GM21528 (cell line): Measurements from ENCODE around the gene COBL.

ENCODE experiments used
- ATAC-seq: cut with Tn5 transposase; IDR thresholded peaks from one replicate; pipeline ENCODE4 v1.9.1; 2021; ENCODE audit warnings: mild to moderate bottlenecking, moderate library complexity; ENCODE audit not compliant: unreplicated experiment, low FRiP score

Gene COBL

DNA sequence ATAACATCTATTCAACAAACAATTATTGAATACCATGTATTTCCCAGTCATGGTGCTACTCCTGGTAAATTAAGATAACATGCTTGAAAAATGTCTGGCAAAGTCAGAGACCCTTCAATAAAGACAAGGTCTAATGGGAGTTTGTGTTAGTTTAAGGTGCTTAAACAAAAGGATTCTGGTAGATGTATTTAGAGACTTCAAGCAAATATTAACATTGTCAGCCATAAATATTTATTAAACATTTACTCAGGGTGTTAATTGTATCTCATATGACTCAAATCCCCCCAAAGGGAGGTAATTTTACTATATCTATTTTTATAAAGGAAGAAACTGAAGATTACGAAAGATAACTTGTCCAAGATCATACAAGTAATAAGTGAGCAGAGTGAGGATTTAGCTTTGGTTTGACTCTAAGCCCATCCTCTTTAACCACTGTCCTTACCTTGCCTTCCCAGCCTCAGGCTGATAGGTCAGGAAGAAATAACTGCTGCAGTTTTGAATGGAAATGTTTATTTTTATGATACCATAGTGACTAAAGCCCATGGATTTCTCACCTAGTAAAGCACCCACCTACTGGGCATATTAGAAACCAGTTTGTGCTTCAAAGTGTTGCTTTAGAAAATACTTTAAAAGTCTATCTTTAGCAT is 215.4 kb downstream of the COBL start:
- ATAC-seq: no peak

GRCh38 chr7:51090411-51090810 is 226.2 kb downstream of the COBL start:
- ATAC-seq: no peak

GRCh38 chr7:51085034-51085692 is 231.4 kb downstream of the COBL start:
- ATAC-seq: no peak

GRCh38 chr7:51084121-51084520 is 232.5 kb downstream of the COBL start:
- no peak for ATAC-seq

DNA sequence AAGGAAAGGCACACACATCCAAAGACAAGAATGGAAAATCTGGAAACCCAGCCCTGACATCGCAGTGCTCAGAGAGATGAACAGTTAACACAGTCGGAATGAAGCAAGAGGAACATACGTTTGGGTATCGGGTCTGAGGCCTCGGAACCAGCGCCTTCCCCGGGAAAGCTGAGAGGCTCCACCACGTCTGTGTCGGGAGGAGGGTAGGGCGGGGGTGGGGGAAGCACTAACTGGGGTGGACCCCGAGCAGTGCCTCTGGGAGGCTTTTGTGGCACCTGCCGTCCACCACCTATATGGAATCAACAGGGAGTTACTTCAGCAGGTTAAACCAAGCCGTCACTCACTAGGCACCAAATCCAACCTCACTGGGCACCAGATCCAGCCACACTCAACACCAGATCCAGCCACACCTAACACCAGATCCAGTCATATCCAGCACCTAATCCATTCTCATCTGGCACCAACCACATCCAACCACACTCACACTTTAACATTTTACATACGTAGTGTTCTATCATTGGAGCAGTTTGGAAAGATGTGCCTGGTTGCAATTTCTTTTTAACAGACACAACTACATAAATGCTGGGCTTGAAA is 233.6 kb downstream of the COBL start:
- no peak for ATAC-seq

GRCh38 chr7:51082096-51082840 is 234.3 kb downstream of the COBL start:
- no peak for ATAC-seq

GRCh38 chr7:51081270-51081890 is 235.2 kb downstream of the COBL start:
- no peak for ATAC-seq

DNA sequence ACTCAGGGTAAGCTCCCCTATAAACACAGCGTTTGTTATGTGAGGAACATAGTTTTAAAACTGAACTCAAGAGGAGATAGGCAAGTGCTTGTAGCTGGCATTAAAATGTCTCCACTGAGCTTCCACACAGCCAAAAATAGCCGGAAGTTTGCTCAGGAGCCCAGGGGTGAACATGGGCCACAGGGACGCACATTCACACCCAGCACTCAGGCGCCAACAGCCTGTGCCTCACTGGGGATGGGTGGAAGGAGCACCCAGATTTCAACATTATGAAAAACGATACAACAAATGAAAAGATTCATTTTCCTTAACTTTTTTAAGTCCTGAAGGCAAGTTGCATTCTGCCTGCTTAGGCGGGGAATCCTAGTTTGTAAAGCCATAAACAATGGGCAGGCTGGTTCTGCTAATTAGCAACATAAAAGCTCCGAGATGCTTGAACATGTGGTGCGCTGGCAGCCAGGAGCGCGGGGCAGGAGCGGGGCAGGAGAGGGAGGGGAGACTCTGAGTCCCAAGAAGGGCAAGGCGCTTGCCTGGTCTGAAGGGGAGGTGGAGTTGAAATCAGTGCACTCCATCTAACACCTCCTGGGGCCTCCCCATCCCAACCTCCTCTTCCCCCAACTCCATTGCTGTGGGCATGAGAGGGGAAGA is 235.9 kb downstream of the COBL start:
- ATAC-seq: no peak

DNA sequence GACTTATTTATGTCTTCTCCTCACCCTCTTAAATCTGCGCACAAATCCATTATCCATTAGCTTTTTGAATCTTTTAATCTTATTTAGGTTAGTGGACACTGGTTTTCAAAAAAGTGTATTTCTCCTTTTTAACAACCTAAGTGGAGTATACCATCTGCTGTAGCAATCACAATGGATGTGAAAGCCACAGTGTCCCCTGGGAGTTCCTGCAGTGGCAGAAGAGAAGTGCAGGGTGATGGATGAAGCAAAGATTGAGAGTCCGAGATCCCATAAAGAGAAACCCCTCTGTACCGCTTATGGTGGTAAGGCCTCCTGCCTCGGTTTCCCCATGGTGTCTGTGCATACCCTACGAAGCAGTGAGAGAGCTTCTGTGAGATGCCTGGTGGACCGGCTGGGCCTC is 236.4 kb downstream of the COBL start:
- ATAC-seq: no peak

DNA sequence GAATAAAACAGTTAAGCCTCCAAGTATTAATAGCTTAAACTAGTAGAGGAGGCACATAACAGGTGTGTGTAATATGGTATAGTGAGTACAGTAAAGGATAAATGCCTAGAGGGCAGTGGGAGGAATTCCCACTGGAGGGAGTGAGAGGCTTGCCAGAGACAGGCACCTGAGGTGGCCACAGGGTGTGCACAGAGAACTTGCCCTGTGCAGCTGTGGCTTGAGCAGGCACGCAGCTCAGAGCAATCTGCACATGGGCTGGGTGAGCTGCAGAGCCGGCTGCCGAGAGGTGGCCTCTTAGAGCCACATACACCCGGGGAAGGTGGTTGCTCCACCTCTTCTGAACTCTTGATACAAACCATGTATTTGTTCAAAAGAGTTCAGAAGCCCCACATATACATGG is 237.1 kb downstream of the COBL start:
- no peak for ATAC-seq

DNA sequence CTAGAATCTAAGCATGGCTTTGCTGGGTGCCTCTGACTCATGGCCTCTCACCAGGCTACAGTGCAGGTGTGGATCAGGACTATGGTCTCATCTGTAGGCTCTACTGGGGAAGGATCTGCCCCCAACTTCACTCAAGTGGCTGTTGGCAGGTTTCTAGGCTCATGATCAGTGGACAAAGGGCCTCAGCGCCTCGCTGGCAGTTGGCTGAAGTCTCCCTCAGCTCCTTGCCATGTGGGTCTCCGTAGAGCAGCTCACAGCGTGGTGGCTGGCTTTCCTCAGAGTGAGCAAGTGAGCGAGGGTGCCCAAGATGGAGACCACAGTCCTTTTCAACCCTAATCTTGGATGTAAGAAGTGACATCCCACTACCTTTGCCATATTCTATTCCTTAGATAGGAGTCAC is 238.0 kb downstream of the COBL start:
- ATAC-seq: no peak

GRCh38 chr7:51077987-51078370 is 238.6 kb downstream of the COBL start:
- ATAC-seq: no peak

DNA sequence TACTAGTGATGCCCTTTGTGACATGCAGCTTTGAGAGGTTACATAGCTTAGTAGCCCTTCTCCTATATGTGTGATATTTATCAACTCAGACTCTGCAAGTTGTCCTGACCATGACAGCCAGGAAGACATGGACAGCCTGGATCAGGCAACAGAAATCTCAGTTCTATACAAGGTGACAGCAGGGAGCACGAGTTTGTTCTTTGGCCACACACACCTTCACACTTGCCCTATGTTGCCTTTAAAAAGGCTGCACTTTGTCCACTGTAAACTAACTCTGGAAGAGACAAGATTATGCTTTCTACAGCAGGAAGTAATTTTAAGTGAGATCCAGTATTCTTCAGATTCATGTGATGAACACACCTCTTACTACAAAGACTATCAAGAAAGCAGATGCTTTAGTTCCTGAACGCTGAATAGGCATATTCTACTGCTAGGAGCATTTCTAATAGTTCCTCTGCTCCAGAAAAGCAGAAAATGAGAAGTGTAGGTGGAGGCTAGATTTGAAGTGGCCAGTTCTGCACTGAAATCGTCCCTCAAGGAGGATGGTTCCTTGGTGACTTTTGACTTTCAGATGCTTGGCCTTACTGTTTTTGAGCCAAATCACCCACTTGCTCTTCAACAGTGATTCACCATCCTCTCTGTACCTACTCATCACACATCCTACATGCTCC is 239.2 kb downstream of the COBL start:
- no peak for ATAC-seq

DNA sequence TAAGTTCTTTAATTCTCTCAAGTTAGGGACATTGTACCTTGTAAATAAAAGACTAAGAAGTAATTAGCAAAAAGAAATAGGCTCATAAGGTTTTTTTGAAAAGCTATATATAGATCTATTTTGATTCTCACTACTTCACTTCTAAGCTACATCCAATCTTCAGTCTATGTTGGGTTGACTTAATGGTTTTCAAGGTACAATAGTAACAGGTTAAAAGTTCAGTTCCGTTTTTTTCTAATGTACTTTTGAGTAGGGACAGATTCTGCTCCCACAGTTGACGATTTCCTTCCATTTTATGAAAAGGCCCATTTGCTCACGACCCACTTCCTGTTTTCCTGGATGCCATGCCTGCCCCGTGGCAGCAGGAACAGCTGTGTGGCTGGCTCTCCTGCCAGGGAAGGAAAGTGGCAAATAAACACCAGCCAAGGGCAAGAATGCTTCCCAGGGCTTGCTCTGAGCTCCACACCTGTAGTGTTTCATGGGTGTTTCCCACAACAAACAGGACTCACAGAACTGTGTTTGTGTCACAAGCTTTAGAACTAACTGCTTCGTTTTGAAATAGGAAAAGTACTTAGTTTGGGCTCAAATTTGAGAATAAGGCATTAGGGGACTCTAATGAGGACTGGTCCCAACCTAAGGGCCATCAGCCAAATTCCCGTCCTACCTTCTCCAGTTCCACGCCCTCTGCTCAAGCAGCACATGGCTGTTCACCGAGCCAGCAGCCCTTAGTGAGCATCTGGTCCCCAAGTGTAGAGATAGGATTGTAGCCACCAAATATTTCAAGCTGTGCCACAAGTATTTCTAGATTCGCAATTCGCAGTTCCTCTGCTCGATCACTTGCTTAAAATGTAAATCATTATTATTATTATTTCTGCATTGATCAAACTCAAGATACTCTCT is 240.7 kb downstream of the COBL start:
- no peak for ATAC-seq

GRCh38 chr7:51073171-51073570 is 243.4 kb downstream of the COBL start:
- no peak for ATAC-seq

GRCh38 chr7:51072281-51072680 is 244.3 kb downstream of the COBL start:
- no peak for ATAC-seq

DNA sequence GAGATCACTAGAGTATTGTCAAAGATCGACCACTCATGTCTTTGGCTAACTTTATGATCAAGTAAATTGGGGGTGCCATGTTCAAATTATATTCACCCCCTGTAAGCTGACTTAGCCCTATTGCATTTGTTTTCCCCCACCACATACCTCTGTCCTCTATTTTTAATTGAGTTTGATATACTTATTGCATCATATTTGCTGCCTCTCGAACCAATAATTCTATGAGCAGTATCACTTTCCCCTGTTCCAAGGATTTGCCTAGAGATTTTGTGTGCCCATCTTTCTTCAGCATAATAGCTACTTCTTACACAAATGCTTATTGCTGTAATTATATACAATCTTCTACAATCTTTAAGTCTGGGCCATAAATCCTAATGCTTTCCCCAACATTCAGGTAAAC is 245.2 kb downstream of the COBL start:
- ATAC-seq: no peak

DNA sequence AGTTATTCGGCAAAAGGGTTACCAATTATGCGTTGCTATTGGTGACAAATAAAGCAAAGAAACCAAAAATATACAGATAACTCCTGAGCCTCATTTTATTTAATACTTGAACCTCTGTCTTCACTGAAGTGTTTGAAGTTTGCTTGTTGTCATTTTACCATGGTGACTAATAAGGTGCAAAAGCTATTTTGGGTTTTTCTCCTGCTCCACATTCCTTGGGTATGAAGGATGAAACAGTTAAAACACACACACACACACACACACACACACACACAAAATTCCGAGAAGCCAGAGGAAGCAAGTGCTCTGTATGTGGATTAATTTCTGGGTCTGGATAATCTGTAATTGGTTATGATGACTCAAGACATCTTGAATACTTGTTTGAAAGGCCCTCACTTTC is 246.5 kb downstream of the COBL start:
- ATAC-seq: no peak
